HG02885 (cell line): ENCODE data around the gene TBC1D22A.
A peak's percentile ranks its signal among the peaks of the same experiment; 100 is the strongest.
"Not testable (repeated sequence)": the region's sequence is repeated elsewhere in the genome, so short reads cannot be mapped to it uniquely, and the experiment has no call there.

ENCODE experiments used
- ATAC-seq: cut with Tn5 transposase; IDR thresholded peaks from one replicate; pipeline ENCODE4 v1.9.1; 2021; ENCODE audit warnings: mild to moderate bottlenecking; ENCODE audit not compliant: unreplicated experiment, poor library complexity

TBC1D22A gene

GRCh38 chr22:46762238-46763050 lies at the start of gene TBC1D22A:
Gene TBC1D22A, plus strand, starts transcription at chr22:46762650. Its CDS starts 137 bp downstream, at chr22:46762787.
- ATAC-seq, result peak; percentile 87

- no peak for ATAC-seq
Measured at GRCh38 chr22:46714550-46714949, 47.9 kb upstream of the TBC1D22A start.

- ATAC-seq, result no peak
Measured at GRCh38 chr22:46719921-46720320, 42.5 kb upstream of the TBC1D22A start.

- no peak for ATAC-seq
Measured at GRCh38 chr22:46721501-46722085, 40.9 kb upstream of the TBC1D22A start.

- no peak for ATAC-seq
Measured at GRCh38 chr22:46723882-46724281, 38.6 kb upstream of the TBC1D22A start.

- ATAC-seq, result no peak
Measured at GRCh38 chr22:46725096-46725495, 37.4 kb upstream of the TBC1D22A start.

- no peak for ATAC-seq
Measured at GRCh38 chr22:46726066-46726985, 36.1 kb upstream of the TBC1D22A start.

GRCh38 chr22:46726986-46727317 lies 35.5 kb upstream of the TBC1D22A start:
- no peak for ATAC-seq

- no peak for ATAC-seq
Measured at GRCh38 chr22:46727813-46728364, 34.6 kb upstream of the TBC1D22A start.

- no peak for ATAC-seq
Measured at GRCh38 chr22:46728470-46728869, 34.0 kb upstream of the TBC1D22A start.

- ATAC-seq, result no peak
Measured at GRCh38 chr22:46730568-46731245, 31.7 kb upstream of the TBC1D22A start.

GRCh38 chr22:46731246-46732040 lies 31.0 kb upstream of the TBC1D22A start:
- no peak for ATAC-seq

GRCh38 chr22:46732041-46732379 lies 30.4 kb upstream of the TBC1D22A start:
- ATAC-seq, result no peak

GRCh38 chr22:46732513-46732912 lies 29.9 kb upstream of the TBC1D22A start:
- ATAC-seq, result no peak

GRCh38 chr22:46734213-46734722 lies 28.2 kb upstream of the TBC1D22A start:
- ATAC-seq, result not testable (repeated sequence)

GRCh38 chr22:46734830-46735453 lies 27.5 kb upstream of the TBC1D22A start:
- no peak for ATAC-seq

- no peak for ATAC-seq
Measured at GRCh38 chr22:46735747-46736608, 26.5 kb upstream of the TBC1D22A start.

- no peak for ATAC-seq
Measured at GRCh38 chr22:46736705-46737104, 25.7 kb upstream of the TBC1D22A start.
